Gastrocnemius medialis (tissue), 4 donors: ENCODE measurements around the gene PRR7. TPM values are rescaled to one million over a fixed set of nuclear protein-coding genes. Genes with fewer than 3 reads are reported as not detected.
A peak's percentile ranks its signal among the peaks of the same experiment; 100 is the strongest.

Experiments used
- ATAC-seq, 2 donors: fragments of 150-250 bp; one replicate each; pipeline ENCODE4 v1.9.1; 2016
- DNase-seq, 2 donors: peaks; one replicate each; pipeline ENCODE4 v3.0.0-alpha.2; 2019
- H3K27ac ChIP-seq, 4 donors: fragments of 200-600 bp; sonication (generic); 1 replicate in 1 of 4; 2 replicates in 3 of 4; pipeline ENCODE4 v1.5.1; 2016 to 2018; ENCODE audit warnings: mild to moderate bottlenecking in 2 of 4, moderate library complexity in 1 of 4
- H3K27me3 ChIP-seq, 3 donors: fragments of 200-600 bp; sonication (generic) in 2 of 3; 1 replicate in 1 of 3; 2 replicates in 2 of 3; pipeline versions ENCODE4 v1.5.1 to v1.6.0; 2016 to 2019; ENCODE audit warnings: mild to moderate bottlenecking in 1 of 3, moderate library complexity in 1 of 3
- H3K36me3 ChIP-seq, 2 donors: fragments of 200-600 bp; sonication (generic) in 1 of 2; one replicate each; pipeline ENCODE4 v1.5.1; 2017 to 2018
- H3K4me1 ChIP-seq, 2 donors: fragments of 200-600 bp; sonication (generic) in 1 of 2; one replicate each; pipeline ENCODE4 v1.5.1; 2016 to 2017; ENCODE audit warnings: mild to moderate bottlenecking in 2 of 2
- H3K4me3 ChIP-seq, 4 donors: fragments of 200-600 bp; sonication (generic) in 3 of 4; 1 replicate in 1 of 4; 2 replicates in 3 of 4; pipeline ENCODE4 v1.5.1; 2016 to 2019; ENCODE audit warnings: mild to moderate bottlenecking in 2 of 4
- H3K9me3 ChIP-seq, 3 donors: fragments of 200-600 bp; sonication (generic) in 2 of 3; 1 replicate in 1 of 3; 2 replicates in 2 of 3; pipeline ENCODE4 v1.5.1; 2016 to 2019
- CTCF ChIP-seq, 5 experiments: fragments of 450-650 bp in 3 of 5; fragments of 200-600 bp in 2 of 5; sonication (generic) in 2 of 5; IDR thresholded peaks in 4 of 5; conservative IDR thresholded peaks in 1 of 5; 1 replicate in 4 of 5; 2 replicates in 1 of 5; pipeline ENCODE4 v1.5.1; 2016 to 2019; ENCODE audit warnings: antibody characterized with exemption in 5 of 5, mild to moderate bottlenecking in 3 of 5, moderate library complexity in 3 of 5
- POLR2A ChIP-seq, 2 donors: fragments of 450-650 bp; IDR thresholded peaks; one replicate each; pipeline ENCODE4 v1.6.1; 2017; ENCODE audit warnings: antibody characterized with exemption in 2 of 2, mild to moderate bottlenecking in 2 of 2, moderate library complexity in 2 of 2
- in situ Hi-C, 4 donors: fragments of 200-750 bp; cut with MboI; loops; one replicate each; pipeline versions ENCODE4 v1.15.0 to v1.8.0; 2017; ENCODE audit warnings: low sequenced_read_pairs in 4 of 4
- intact Hi-C: fragments of 100-400 bp; cut with DNase I; formaldehyde crosslinking; loops from one replicate; pipeline ENCODE4 v1.15.1; 2023; ENCODE audit warnings: low total_unique reads
- total RNA-seq, 4 donors: library from RNA; depleted of rRNA; stranded (reverse); fragments of >200 nt; gene quantifications; one replicate each; pipeline versions ENCODE4 v1.1.0 to v1.2.3, GENCODE V29; 2016

The PRR7 gene
- total RNA-seq = 1 to 10 TPM in 2 of 4 donors, under 1 TPM in 1, not detected in 1; 0.63 to 2.0 (median 1.4) TPM

- Histone ChIP-seq H3K27me3 (peaks cover 7 to 33% (median 21%) of the 10 kb centered on the region in 3 donors), H3K27ac (no peak within 1 kb of the TSS), H3K9me3 (no peaks in the 10 kb centered on the region), H3K4me3 (peak within 1 kb of the TSS; percentile 47 to 68 (median 54)), H3K4me1 (peaks cover 12 to 19% of the 10 kb centered on the region in 2 donors), H3K36me3 (peaks cover 0 to 6% of the 10 kb centered on the region in 2 donors)
- intact Hi-C loops = loop anchor here (2.0 kb wide), 1 partner anchor 20 kb away; the partner anchor contains the start of gene GRK6
- ATAC-seq = peak; percentile 55 to 67
- in situ Hi-C loops = loop anchor here in 1 of 4 donors (10.0 kb wide), 1 partner anchor 52 kb away; no protein-coding TSS in a partner anchor
- peak in 1 of 5 experiments; percentile 29 for TF ChIP-seq CTCF (IDR thresholded peaks at IDR 0.05 in 4 of 5, conservative IDR thresholded peaks at IDR 0.05 in 1 of 5)
- TF ChIP-seq POLR2A (IDR thresholded peaks at IDR 0.05) = peak in 1 of 2 donors; percentile 17
- DNase-seq = no peak
Observed at GRCh38 chr5:177446200-177447065, at the start of gene PRR7. Gene PRR7 (plus strand): TSS chr5:177446814. CDS start chr5:177455068, 8,254 bp downstream.

GRCh38 chr5:177397875-177398390 lies 48.7 kb upstream of the PRR7 start:
- H3K4me1 ChIP-seq = peaks cover 10 to 12% of the 10 kb centered on the region in 2 donors
- DNase-seq = no peak
- intact Hi-C loops (no loop called here), in situ Hi-C loops (loop anchor here in 2 of 4 donors (10.0 to 25.0 kb wide), 2 partner anchors 47 to 114 kb away; partner anchors contain the start of genes DDX41 (in 1 of the 2), DOK3 (in 1 of the 2) and PRR7 (in 1 of the 2))
- ATAC-seq = no peak
- H3K27ac ChIP-seq = no peak overlapping the region
- H3K27me3 ChIP-seq = peaks cover 46 to 50% (median 50%) of the 10 kb centered on the region in 3 donors
- H3K36me3 ChIP-seq = no peaks in the 10 kb centered on the region
- H3K4me3 ChIP-seq = no peak overlapping the region
- H3K9me3 ChIP-seq = no peaks in the 10 kb centered on the region
- TF ChIP-seq POLR2A (IDR thresholded peaks at IDR 0.05) = no peak
- TF ChIP-seq CTCF (IDR thresholded peaks at IDR 0.05 in 4 of 5, conservative IDR thresholded peaks at IDR 0.05 in 1 of 5) = no peak

GRCh38 chr5:177399997-177400868 lies 46.4 kb upstream of the PRR7 start, which contains the start of gene PFN3:
Gene PFN3 (minus strand): TSS chr5:177400661. CDS start chr5:177400576, 85 bp downstream.
- no peaks in the 10 kb centered on the region for H3K9me3 ChIP-seq
- intact Hi-C loops = no loop called here
- H3K27ac ChIP-seq = no peak within 1 kb of the TSS
- peaks cover 62 to 66% (median 63%) of the 10 kb centered on the region in 3 donors for H3K27me3 ChIP-seq
- DNase-seq (no peak), ATAC-seq (no peak)
- in situ Hi-C loops = loop anchor here (10.0 to 25.0 kb wide), 4 partner anchors 45 to 112 kb away; partner anchors contain the start of genes DOK3 (in 2 of the 4), DDX41 (in 1 of the 4) and PRR7 (in 1 of the 4)
- TF ChIP-seq CTCF (IDR thresholded peaks at IDR 0.05 in 4 of 5, conservative IDR thresholded peaks at IDR 0.05 in 1 of 5) (no peak), POLR2A (IDR thresholded peaks at IDR 0.05) (no peak)
- no peak within 1 kb of the TSS for H3K4me3 ChIP-seq
- H3K36me3 ChIP-seq = no peaks in the 10 kb centered on the region
- peaks cover 27 to 28% of the 10 kb centered on the region in 2 donors for H3K4me1 ChIP-seq
